Activated CD4-positive, alpha-beta T cell treated with anti-CD3 and anti-CD28 coated beads for 48 hours (primary cell): Measurements from ENCODE around the gene POLG.

Experiments
- DNase-seq: peaks from one replicate; pipeline ENCODE4 v3.0.0-alpha.2; 2020

Gene POLG

DNA sequence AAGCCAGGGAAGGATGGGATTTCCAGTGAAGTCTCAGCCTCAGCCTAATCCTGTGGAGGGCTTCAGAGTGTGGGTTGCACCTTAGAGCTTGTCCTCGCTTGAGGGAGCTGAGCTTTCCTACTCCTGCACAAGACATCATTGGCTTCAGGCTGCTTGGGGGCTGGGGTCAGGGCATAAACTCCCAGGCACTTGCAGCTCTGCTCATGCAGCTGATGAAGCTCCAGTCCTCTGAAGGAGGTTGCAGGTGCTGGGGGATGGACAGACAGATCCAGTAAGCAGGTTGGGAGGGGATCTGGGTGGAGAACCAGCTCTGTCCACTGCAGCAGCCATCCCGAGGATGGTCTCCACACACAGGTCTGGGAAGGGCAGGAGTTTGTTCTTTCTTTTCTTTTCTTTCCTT lies 19.4 kb upstream of the POLG start:
- no peak for DNase-seq

DNA sequence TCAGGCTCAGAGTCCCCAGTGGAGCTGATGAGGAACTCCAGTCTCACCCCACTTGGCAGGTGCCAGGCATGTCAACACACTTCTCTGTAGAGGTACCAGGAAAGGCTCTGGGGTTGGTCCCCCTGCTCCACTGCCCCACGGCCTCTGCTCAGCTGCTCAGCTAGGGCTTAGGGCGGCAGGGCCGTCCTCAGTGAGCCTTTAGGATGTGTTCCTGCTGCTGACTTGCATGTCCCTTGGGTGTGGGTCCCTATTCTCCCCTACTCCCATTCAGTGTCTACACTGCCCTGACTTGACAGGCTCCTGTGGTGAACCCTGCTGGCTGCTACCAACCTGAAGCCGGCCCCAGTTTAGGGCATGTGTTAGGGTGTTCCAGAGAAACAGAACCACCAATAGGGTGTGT lies 17.9 kb upstream of the POLG start:
- DNase-seq = no peak

DNA sequence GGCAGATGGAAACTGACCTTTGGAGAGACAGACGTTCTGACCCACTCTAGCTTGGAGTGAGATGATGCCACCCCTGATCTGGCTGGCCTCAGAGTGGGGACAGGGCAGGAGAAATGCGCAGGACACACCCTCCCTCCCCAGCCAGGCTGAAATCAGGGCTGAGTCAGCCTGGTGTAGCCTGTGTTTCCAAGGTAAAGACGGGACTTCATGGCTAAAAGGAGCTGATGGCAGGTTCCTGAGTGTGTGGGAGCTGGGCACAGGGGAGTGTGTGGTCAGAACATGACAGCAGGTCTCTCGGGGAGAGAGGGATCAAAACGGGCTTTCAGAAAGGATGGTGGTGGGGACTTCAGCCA lies 14.6 kb upstream of the POLG start:
- DNase-seq = no peak

DNA sequence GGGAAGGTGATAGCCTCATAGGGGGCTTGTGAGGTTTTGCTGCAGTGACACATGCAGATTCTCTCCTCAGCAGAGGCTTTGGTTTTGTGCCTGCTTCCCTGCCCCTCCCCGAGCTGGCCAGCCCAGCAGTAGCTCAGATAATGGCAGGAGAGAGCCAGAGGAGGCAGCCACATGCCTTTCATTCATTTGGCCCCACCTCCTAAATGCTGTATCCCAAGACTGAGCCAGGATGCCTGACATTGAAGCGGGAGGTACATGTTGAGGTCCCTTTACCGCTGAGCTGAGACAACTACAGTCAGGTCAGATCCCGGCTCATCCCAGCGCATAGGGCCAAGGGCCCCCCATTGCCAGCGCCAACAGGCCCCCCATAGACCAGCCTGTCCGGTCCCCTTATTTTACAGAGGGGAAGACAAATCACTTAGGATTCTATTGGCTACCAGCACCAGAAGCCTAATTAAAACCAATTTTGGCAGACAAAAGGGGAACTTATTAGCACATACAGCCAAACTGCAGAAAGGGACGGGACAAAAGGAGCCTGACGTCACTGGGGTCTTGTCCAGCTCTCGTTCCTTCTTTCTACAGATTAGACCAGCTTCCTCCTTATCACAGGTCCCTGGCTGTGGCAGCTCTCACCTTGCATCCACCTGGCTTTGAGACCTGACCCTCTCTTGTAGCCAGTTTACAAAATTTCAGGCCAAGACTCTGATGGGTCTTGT lies 12.1 kb upstream of the POLG start:
- DNase-seq = no peak

DNA sequence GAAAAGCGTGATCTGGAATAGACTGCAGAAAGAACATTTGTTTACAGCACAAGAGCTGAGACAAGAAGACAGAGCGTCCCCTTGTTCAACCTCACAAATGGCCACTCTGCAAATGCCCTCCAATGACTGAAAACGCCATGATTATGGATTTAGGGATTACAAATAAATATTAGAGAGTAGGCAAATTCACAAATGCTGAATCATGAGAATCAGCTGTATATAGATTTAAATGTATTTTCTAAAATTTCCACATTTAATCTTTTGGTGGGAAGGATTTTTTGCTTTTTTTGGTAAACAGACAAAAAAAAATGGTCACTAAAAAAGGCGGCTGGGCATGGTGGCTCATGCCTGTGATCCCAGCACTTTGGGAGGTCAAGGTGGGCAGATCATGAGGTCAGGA lies 10.6 kb upstream of the POLG start:
- no peak for DNase-seq

DNA sequence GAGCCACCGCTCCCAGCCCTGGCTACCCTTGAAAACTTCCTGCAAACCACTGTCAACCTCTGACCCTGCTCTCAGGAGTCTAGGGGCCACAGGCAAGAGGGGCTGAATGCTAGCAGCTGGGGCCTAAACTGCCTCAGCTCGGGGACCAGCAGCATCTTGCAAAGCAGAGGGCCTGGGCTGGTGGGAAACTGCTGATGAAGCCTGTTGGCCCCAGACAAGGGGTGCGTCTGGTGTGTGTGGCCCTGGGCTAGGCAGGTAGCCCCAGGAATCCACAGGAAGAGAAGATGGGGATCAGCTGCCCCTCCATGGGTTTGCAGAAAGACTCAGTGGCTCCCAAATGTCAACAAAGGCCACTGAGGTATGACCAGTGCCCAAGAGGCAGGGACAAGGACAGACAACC lies 8.2 kb upstream of the POLG start:
- DNase-seq = no peak

DNA sequence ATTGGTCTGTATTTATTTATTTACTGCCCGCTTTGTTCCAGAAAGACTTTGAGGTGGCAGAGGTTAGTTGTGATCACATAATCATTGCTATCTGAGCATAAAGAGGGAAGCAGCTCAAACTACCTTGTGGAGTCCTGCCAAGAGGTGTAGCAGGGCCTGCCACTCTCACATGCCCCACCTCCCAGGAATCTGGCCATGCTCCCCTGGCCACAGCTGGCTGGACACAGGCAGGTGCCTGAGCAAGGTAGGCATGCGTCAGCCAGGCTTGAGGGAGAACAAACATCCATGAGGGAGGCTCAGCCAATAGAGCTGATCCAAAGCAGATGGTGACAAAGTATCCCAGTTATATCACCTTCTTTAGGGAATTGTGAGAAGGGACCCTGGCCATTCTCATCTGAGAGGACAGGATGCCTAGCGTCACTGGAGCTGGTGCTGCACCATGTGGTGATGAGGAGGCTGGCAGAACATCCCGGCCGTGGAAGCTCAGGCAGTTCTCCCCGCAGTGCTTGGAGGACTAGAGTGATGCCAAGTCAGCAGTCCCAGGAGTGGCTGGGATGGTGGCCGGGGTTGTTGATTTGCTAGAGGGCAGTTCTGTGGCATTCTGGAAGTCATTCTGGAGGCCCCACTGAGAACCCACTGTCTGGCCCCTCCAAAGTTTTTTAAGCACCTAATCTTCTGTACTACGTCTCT lies 6.8 kb upstream of the POLG start:
- DNase-seq = no peak

DNA sequence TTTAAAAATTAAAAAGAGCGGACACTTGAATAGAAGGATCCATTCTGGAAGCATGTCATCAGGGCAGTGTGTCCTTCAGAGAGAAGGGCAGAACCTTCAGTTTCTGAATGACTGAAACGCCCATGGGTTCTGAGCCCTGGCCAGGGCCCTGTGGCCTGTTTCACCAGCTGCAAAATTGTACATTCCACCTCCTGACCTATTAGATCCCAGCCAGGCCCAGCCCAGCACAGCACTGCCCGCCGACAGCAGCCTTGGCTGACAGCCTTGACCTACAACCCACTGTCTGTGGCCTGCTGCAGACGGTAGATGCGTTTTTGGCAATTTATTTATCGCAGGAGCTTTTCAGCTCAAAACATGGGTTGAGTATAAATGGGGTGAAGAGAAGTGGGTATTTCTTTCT lies 5.9 kb upstream of the POLG start:
- no peak for DNase-seq

DNA sequence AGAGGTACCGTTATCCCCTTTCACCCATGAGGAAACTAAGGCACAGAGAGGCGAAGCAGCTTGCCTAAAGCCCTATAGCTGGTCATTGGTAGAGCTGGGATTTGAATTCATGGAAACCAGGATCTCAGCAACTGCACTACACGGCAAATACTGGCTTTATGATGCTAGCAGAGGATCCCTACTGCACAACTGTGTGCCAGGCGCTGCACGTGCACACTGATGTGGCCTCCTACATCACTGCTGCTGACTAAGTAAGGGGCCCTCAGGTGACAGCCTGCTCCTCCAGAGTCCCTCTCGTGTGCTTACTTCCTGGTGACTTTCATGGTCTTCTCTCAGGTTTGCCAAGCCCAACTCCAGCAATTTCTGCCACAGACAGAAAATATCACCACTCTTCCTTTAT lies 3.4 kb upstream of the POLG start:
- DNase-seq = no peak

DNA sequence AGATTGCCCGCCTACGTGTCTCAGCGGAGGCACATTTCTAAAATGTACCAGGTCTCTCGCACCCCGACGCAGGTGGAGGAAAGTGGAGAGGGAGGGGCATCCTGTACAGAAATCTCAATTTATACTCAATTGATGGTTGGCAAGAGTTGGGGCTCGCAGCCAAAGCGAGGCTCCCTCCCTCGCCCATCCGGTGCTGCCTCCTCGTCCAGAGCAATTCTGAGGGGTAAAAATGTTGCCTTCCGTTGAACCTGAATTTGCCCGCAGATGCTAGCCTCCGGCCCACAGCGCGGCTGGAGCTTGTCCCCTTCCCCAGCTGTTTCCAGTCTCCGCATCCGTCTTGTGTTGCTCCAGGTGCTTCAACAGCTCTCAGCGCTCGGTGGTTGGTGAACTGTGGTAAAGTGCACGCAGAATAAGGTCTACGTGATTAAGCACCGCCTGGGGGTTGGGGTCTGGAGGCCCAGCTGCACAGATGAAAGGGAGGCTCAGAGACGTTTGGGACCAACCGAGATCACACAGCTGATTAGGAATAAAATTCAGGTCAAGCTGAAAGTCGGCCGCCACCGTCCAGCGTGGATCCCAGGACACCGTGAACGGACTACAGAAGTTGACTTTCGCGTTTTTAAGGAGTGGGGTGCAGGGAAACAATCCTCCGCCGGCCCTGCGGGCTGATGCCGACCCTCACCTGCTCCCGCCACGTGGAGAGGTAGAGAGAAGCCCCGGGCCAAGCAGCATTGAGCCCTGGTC lies 846 bp upstream of the POLG start:
- no peak for DNase-seq

DNA sequence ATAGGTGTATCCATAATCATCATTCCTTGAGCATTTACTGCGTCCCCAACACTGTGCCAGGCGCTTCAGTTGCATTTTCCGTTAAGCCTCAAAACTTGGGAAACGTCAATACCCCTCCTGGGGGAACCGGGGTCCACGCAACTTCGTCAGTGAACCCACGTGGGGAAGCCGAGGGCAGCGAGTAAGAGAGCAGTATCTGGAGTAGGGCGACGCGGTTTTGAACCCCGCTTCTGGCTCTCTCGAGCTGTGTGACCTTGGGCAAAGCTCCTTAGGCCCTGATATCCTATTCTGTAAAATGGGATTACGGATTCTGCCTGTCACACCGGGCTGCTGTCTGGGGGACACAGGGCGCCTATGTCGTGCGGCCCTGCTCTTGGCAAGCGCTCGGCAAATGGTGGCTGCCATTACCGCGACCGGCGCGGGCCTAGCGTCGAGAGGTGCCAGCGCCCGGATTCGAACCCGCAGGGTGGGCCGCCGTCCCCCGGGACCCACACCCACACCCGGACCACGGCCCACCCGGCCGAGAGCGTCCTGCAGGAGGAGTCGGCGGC lies 590 bp downstream of the POLG start:
- DNase-seq = peak; percentile 72

DNA sequence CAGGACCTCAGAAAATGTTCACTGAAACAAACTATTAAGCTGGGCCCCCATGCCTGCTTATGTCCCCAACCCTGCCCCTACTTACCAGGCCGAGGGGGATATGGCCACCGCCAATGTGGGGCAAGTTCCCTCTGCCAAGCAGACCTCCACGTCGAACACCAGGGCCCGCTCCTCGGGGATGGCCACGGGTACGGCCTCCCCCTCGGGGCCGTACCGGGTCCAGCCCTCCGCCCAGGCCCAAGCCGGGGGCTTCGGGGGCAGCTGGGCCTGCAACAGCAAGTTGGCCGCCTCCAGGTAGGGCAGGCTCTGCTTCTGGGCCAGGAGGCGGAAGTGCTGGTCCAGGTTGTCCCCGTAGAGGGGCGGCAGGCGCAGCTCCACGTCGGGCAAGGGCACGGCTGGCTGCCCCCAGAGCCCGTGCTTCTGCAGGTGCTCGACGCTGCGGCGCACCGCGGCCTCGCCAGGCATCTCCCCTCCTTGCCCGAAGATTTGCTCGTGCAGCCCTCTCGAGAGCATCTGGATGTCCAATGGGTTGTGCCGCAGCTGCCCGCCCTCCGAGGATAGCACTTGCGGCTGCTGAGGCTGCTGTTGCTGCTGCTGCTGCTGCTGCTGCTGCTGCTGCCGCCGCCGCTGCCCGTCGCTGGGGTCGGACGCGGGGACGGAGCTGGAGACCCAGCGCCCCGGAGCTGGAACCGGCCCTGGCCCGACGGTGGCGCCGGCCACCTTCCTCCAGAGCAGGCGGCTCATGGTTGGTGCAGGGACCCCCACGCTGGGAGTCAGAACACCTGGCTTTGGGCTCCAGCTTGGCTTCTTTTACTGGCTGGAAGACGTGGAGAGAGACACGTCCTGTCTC lies 1.4 kb downstream of the POLG start:
- DNase-seq = no peak

DNA sequence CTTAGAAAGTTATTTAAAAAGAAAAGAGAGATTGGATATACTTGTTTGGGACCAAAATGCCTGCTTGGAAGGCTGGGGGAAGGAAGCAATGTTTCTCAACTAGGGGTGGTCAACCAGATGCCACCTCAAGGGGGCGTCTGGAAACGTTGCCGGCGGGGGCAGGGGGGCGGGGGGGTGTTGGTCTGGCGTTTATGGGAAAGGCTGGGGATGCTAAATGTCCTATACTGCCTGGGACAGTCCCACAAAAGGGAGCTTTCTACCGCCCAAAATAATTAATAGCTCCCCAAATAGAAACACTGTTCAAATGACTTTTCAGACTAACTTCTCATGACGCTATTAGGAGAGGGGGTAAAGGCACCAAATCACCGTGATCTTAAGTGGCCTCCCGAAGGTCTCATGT lies 2.2 kb downstream of the POLG start:
- no peak for DNase-seq

DNA sequence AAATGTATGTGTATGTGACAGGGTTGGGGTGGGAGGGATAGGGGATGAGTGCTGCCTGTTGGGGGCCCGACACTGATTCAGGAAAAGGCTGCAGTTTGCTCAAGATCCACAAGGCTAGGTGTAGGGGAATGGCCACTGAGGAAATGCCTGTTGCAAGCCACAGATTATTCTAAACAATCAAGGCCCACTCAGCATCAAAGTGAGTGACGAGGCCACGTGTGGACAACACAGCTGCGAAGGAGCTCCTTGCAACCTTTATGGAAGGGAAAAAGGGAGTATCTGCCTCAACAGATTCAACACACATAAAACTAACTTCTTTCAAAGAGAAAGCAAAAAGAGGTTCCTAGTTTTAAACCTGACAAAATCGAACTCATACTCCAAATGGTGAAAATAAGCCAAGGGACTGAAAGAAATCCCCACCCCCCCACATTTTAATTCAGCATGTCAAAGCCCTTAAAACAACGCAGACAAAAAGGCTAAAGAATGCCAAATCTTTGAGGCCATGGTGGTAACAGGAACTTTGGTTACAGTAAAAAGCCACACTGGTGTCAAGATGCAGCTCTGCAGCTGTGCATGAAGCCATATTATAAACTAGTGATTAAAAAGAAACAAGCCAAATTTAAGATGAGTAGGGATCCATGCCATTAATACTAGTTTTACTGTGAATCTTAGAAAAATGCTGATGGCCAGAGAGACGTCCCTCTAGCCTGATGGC lies 3.6 kb downstream of the POLG start:
- no peak for DNase-seq

DNA sequence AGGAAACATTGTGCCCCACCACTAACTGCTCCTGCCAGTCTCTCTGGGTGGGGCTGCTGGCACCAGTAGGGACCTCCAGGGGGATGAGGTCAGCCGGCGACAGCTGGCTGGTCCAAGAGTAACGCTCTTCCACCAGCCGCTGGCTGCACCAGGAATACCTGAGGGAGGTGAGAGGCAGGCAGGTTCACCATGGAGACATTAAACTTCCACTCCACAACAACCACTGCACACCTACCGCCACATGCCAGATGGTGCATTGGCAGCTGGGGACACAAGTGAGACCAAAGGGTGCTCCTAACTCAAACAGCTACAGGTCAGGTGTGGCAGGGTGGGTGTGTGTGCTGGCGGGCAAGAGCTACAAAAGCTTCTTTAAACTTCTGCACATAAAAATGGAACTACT lies 4.5 kb downstream of the POLG start:
- no peak for DNase-seq

DNA sequence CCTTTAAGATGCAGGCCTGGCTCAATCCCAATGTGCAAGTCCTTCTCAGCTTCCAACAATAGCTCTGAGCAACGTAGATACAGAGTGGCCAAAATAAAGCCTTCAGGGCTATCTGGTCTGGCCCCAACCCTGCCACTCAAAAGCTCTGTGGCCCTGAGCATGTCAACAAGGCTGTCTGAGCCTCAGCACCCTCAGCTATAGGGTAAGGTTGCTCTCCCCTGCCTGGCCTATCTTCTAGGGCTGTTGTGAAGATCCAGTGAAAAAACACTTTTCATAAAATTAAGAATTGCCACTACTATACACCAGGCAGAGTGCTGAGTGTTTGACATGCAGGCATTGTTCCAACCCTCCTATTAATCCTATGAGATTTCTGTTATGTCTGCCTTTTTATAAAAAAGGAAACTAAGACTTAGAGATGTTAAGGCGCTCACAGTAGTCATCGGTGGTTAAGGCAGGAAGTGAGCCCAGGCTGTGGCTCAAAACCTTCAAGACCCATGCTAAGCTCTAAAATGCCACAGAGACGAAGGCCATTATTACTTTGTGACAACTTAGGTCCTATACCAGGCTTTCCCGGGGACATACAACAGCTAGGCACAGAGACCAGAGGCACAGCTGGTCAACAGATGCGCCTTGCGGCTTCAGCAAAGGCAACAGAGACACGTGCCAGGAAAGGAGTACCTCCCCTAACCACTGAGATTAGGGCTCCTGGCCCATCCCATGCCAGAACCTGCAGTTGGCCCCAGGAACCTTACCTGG lies 5.1 kb downstream of the POLG start:
- no peak for DNase-seq

DNA sequence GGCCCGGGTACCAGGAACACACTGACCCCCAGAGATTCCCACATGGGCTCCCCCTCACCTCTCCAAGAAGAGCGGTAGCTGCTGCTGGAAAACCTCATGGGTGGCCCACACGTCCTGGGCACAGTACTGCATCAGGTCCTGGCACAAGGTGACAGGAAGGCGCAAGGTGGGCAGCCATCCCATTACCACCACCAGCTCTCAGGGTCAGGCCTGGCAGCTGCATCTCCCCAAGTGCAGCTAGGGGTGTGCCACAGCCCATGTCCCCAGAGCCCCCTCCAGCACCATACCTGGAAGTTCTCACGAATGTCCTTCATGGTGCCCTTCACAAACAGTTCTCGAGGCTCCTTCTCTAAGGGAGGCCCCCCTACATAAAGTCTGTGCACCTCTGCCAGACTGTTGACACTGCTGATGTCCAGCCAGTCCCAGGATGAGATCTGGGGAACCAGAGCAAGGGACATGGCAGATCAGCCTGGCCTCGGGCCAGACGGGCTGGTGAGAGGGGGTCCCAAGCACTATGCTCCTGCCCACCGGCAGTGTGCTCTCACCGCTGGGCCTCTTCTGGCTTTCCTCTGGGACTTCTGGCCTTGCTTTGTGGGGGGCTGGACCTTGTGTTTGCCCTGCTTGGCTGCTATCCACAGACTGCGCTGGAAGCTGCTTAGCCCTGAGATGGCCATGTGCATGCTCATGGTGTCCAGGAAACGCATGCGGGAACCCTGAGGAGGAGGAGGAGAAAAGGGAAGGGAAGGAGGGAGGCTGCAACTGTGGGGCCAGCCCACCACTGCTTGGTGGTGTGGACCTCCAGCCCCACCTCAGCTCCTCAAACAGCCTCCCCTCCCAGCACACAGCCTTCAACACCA lies 6.0 kb downstream of the POLG start:
- no peak for DNase-seq

DNA sequence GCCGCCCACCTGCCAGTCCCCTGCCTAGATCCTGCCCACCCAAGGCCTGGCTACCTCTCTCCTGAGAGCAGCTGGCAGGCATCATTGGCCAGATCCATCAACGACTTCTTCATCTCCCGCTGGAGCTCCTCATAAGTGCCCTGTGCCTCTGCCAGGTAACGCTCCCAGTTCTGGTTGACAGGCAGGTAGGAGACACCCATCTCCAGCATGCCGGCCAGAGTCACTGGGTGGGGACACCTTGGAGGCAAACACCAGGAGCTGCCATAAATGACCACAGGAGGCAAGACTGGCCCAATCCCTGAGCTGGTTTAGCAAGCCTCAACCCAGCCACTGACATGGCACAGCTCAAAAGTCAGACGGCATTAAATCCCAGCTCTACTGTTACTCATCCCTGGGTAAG lies 7.5 kb downstream of the POLG start:
- no peak for DNase-seq

DNA sequence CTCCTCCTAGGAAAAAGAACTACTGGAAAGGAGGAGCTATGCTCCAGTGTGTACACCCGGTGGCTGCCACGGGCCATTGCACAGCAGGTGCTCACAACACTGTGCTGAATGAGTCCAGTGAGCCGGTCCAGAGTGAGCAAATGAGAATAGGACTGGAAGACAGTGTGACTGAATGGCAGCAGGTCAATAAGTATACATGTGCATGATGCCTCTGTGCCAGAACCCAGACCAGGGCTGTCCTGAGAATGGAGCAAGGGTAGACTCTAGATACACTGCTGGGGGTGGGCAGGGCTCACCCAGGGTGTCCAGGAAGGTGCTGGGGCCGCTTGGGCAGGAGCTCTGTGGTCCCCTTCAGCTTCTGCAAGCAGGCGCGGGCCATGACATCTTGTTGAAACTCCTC lies 8.3 kb downstream of the POLG start:
- no peak for DNase-seq

DNA sequence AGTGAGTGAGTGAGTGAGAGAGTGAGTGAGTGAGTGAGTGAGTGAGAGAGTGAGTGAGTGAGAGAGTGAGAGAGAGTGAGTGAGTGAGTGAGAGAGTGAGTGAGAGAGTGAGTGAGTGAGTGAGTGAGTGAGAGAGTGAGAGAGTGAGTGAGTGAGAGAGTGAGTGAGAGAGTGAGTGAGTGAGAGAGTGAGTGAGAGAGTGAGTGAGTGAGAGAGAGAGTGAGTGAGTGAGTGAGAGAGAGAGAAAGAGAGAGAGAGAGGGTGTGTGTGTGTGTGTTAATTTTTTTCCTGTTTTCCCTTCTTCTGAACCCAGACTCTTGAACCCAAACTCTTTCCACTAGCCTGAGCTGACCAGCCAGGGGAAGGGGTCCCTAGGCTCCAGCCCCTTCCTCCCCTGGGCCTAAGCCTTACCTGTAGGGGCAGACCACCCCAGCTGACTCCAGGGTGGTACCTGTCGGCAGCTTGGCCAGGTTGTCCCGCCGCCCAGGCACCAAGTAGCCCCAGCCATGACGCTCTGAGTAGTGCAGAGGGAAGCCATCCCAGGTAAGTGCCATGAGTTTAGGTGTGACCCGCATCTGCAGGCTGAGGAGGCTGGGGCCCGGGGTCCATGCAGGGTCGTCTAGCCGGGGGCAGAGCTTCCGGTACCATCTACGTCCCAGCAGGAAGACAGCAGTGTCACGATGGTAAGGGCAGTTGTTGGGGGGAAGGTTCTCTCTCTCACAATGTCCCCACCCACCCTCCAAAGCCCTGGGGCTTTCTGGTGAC lies 9.4 kb downstream of the POLG start:
- no peak for DNase-seq
